Neutrophil (primary cell): ENCODE measurements around the gene HMBS.
A peak's percentile ranks its signal among the peaks of the same experiment; 100 is the strongest.

ENCODE experiments used
- H3K27ac ChIP-seq: fragments of 200-600 bp; sonication (generic); 2 replicates; pipeline ENCODE4 v1.5.1; 2016; ENCODE audit warnings: mild to moderate bottlenecking, moderate library complexity
- H3K27me3 ChIP-seq: fragments of 200-600 bp; sonication (generic); 2 replicates; pipeline ENCODE4 v1.6.0; 2016; ENCODE audit warnings: mild to moderate bottlenecking
- H3K36me3 ChIP-seq: fragments of 200-600 bp; sonication (generic); 2 replicates; pipeline ENCODE4 v1.5.1; 2017
- H3K4me1 ChIP-seq, 2 experiments: fragments of 200-600 bp in 1 of 2; sonication (generic) in 1 of 2; 1 replicate in 1 of 2; 2 replicates in 1 of 2; pipeline versions ENCODE4 v1.5.1 to v1.6.1; 2013 to 2016; ENCODE audit warnings: low read depth in 1 of 2, low read length in 1 of 2, mild to moderate bottlenecking in 1 of 2, moderate library complexity in 1 of 2; ENCODE audit not compliant: control insufficient read depth in 1 of 2, insufficient read depth in 1 of 2
- H3K4me3 ChIP-seq, 2 experiments: fragments of 200-600 bp in 1 of 2; sonication (generic) in 1 of 2; 1 replicate in 1 of 2; 2 replicates in 1 of 2; pipeline ENCODE4 v1.5.1; 2013 to 2016; ENCODE audit warnings: low read depth in 1 of 2, low read length in 1 of 2, mild to moderate bottlenecking in 1 of 2, moderate library complexity in 1 of 2
- H3K9me3 ChIP-seq: fragments of 200-600 bp; sonication (generic); 2 replicates; pipeline ENCODE4 v1.5.1; 2016
- TF ChIP-seq, protein P1 (sequence below): fragments of 200-600 bp; sonication (generic); IDR thresholded peaks from 2 replicates; pipeline ENCODE4 v1.5.1; 2016; ENCODE audit warnings: antibody characterized with exemption

HMBS gene

DNA sequence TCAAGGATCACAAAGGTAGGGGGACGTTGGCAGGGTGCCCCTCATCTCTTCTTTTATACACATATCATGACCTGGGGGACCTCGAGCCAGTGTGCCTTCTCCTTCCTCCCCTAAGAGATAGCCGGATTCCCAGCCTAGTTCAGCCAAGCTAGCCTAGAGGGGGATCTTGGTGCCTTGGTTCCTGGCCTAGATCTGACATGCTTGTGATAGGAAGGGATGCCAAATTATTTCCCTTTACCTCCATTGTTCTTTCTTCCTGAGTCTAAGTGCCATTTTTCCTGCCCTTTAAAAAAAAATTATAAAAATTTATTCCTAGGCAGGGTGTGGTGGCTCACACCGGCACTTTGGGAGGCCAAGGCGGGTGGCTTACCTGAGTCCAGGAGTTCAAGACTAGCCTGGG is 29.7 kb downstream of the HMBS start:
- Histone ChIP-seq H3K36me3 (peaks cover 58% of the 10 kb centered on the region), H3K4me1 (peaks cover 36 to 49% of the 10 kb centered on the region in 2 experiments), H3K9me3 (no peaks in the 10 kb centered on the region), H3K27ac (peak overlapping the region; percentile 87), H3K27me3 (no peaks in the 10 kb centered on the region), H3K4me3 (no peak overlapping the region)
- TF ChIP-seq, protein P1, sequence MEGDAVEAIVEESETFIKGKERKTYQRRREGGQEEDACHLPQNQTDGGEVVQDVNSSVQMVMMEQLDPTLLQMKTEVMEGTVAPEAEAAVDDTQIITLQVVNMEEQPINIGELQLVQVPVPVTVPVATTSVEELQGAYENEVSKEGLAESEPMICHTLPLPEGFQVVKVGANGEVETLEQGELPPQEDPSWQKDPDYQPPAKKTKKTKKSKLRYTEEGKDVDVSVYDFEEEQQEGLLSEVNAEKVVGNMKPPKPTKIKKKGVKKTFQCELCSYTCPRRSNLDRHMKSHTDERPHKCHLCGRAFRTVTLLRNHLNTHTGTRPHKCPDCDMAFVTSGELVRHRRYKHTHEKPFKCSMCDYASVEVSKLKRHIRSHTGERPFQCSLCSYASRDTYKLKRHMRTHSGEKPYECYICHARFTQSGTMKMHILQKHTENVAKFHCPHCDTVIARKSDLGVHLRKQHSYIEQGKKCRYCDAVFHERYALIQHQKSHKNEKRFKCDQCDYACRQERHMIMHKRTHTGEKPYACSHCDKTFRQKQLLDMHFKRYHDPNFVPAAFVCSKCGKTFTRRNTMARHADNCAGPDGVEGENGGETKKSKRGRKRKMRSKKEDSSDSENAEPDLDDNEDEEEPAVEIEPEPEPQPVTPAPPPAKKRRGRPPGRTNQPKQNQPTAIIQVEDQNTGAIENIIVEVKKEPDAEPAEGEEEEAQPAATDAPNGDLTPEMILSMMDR, result no peak

DNA sequence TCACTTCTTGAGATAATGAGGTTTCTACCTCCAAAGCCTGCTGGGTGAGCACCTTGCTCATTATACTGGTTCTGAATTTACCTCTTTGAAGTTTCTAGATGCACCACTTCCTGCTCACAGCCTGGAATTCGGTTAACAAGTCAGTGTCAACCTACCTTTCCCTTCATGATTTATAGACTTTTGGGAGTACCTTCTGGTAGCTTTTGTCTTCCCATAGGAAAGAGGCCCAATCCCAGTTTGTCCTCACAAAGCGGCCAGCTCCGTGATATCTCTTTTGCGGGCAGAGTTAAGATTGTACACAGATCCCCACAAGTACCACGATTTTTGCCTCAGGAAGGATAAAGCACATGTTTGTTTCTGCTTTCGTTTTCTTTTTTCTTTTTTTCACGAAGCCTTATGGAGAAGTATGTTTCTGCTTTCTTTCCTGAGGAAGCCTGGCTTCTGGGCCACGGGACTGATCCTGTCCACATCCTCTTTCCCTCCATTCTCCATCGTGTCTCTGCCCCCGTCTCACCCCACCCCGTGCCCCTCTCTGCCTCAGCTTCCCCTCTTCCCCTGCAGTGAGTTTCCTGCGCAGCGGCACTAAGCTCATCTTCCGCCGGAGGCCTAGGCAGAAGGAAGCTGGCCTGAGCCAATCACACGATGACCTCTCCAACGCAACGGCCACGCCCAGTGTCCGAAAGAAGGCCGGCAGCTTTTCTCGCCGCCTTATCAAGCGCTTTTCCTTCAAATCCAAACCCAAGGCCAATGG is 31.0 kb downstream of the HMBS start:
- H3K27ac ChIP-seq, result peak overlapping the region; percentile 87
- no peaks in the 10 kb centered on the region for H3K27me3 ChIP-seq
- peaks cover 54% of the 10 kb centered on the region for H3K36me3 ChIP-seq
- H3K4me1 ChIP-seq, result peaks cover 29 to 38% of the 10 kb centered on the region in 2 experiments
- no peaks in the 10 kb centered on the region for H3K9me3 ChIP-seq
- peak overlapping the region; percentile 56 to 67 for H3K4me3 ChIP-seq
- TF ChIP-seq, protein P1, result peak; percentile 39

DNA sequence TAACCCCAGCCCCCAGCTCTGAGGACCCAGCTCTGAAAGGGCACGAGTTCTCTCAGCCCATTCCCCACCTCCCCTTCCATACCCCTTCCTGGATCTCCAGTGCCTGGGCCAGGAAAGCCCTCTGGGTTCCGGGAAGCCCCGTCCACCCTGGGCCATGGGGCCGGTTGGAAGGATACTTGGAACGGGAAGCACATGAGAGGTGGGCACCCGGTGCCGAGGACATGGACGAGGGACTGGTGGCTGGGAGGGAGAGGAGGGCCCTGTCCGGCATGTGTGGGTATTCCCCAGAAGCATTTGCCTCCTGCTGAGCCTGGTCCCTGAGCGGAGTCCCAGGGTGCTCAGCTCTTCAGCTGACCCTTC is 31.5 kb downstream of the HMBS start:
- H3K9me3 ChIP-seq, result no peaks in the 10 kb centered on the region
- H3K27ac ChIP-seq, result peak overlapping the region; percentile 87
- peak overlapping the region; percentile 56 to 67 for H3K4me3 ChIP-seq
- H3K27me3 ChIP-seq, result no peaks in the 10 kb centered on the region
- TF ChIP-seq, protein P1, result no peak
- peaks cover 33 to 38% of the 10 kb centered on the region in 2 experiments for H3K4me1 ChIP-seq
- H3K36me3 ChIP-seq, result peaks cover 48% of the 10 kb centered on the region

DNA sequence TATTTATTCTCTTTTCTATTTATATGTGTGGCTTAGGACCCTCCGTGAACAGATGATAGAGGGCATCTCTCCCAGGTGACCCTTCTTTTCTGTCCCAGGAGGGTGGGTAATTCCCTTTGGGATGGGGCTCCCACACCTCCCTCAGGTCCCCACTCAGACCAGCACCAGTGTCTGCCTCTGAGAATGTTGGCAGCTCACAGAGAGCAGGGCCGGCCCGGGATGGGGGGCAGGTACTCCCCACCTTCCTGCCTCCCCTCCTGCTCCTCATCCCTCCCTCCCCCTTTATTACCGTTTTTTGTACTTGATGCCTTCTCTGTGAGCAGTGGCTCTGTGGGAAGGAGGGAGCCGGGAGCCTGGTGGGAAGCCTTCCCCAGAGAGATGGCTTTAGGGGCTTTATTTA is 31.9 kb downstream of the HMBS start:
- Histone ChIP-seq H3K27me3 (no peaks in the 10 kb centered on the region), H3K9me3 (no peaks in the 10 kb centered on the region), H3K36me3 (peaks cover 45% of the 10 kb centered on the region), H3K27ac (peak overlapping the region; percentile 87), H3K4me1 (peaks cover 33 to 38% of the 10 kb centered on the region in 2 experiments), H3K4me3 (peak overlapping the region in 1 of 2 experiments; percentile 67)
- TF ChIP-seq, protein P1, result no peak

DNA sequence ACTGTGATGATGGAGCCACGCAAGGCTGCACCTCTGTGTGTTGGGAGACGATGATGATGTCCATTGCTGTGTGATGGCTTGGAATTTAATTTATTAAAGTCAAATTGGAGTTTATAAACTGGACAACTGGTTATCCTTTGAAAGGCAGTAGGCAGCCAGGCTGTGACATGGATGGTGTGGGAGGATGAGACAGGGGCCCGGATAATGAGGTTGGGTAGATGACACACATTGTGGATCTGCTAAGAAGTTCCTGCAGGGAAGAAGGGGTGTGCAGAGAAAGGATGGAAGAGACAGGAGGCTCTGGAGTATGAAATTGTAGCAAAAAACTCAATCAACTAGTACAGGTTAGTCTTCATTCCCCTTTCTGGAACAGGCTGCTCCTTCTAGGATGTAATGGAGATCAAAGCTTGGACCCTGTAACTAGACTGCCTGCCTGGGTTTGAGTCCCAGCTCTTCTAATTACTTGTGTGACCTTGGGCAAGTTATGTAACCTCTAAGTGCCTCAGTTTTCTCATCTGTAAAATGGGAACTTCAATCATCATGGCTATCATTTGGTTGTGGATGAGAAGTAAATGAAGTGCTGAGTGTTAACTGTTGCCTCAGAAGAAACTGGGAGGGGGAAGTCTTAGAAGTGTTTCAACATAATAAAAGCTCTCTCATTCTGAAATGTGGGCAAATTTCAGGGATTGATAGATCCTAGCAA is 32.5 kb downstream of the HMBS start:
- Histone ChIP-seq H3K27ac (peak overlapping the region; percentile 87), H3K4me1 (peaks cover 39 to 41% of the 10 kb centered on the region in 2 experiments), H3K36me3 (peaks cover 39% of the 10 kb centered on the region), H3K4me3 (no peak overlapping the region), H3K9me3 (no peaks in the 10 kb centered on the region), H3K27me3 (no peaks in the 10 kb centered on the region)
- TF ChIP-seq, protein P1, result no peak
